HS-27A (cell line): Measurements from ENCODE around the gene STXBP5L.
"Not testable (repeated sequence)": the region's sequence is repeated elsewhere in the genome, so short reads cannot be mapped to it uniquely, and the experiment has no call there.

Experiments
- DNase-seq: peaks from one replicate; pipeline ENCODE4 v3.0.0-alpha.2; 2012; ENCODE audit warnings: low read depth, missing footprints

STXBP5L gene

DNA sequence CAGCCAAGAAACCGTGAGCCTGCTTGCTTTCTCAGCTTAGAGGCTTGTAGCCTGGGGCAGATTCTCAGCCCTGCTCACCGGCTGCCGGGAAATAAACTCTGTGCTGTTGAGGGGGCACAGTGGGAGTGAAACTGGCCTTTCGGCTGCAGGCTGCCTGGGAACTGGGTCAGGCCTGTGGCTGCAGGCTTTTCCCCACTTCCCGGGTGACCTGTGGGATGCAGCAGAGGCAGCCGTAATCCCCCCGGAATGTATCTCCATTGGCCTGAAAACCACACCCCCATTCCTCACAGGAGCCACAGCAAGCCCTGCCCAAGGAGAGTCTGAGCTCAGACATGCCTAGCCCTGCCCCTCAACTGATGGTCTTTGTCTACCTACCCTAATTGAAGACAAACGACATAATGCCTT, 110.9 kb downstream of the STXBP5L start:
- DNase-seq = no peak

DNA sequence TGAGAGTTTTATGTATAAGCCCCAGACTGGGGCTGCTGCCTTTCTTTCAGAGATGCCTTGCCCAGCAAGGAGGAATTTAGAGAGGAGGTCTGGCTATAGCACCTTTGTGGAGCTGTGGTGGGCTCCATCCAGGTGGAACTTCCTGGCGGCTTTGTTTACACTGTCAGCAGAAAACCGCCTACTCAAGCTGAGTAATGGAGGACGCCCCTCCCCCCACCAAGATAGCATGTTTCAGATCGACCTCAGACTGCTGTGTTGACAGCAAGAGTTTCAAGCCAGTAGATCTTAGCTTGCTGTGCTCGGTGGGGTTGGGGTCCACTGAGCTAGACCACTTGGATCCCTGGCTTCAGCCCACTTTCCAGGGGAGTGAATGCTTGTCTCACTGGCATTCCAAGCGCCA, 155.6 kb downstream of the STXBP5L start:
- no peak for DNase-seq

DNA sequence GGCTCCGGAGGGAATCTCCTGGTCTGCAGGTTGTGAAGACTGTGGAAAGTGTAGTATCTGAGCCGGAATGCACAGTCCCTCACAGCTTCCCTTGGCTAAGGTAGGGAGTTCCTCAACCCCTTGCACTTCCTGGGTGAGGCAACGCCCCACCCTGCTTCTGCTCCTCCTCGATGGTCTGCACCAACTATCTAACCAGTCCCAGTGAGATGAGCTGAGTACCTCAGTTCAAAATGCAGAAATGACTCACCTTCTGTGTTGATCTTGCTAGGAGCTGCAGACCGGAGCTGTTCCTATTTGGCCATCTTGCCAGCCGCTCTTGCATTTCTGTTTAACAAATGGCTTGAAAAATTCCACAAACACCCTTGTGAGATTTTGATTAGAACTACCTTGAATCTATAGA, 156.1 kb downstream of the STXBP5L start:
- no peak for DNase-seq

DNA sequence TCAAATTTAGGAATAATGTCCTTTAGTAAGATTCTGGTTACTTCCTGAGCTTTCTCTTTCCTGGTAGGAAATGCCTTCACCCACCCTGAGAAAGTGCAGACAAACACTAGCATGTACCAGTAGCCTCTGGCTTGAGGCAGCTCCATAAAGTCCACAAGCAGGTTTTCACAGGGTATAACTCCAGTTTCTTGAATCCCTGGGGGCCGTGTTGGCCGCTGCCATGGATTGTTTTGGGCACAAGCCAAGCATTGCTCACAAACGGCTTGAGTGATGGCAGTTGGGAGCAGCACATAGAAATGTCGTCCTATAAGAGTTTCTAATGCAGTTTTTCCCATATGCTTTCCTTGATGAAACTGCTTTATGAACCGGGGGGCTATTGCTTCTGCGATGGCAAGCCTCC, 164.1 kb downstream of the STXBP5L start:
- peak; percentile 1 for DNase-seq

DNA sequence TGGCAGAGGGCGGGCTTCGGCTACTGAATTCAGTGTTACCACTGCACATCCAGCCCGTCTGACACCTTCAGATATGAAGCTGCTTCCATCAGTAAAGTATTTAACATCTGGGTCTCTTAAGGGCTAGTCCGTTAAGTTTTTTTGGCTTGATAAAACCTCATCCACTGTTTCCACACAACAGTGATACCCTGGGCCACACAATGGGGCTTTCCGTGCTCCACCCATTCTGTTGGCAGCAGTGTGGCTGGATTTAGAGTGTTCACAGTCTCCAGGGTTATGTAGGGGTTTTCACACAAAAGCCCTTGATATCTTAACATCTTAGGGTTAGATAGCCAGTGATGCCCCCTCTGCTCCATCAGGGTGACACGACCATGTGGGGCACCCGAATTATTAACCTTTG, 165.0 kb downstream of the STXBP5L start:
- no peak for DNase-seq

DNA sequence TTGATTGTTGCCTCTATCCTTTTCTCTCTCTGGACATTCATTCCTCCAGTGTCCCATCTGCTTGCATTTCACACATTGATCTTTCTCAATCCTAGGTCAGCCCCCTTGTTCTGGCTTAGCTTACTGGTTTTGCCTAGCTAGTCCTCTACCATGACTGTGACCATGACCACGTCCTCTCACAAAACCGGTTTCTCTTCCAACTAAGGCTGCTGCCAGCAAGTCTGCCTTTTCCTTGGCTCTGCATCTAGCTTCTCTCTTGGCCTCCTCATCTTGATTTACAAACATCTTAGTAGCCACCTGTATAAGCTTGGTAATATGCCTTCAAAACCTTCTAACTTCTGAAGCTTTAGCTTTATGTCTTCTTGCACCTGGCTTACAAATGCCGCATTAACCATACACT, 167.2 kb downstream of the STXBP5L start:
- DNase-seq = no peak

DNA sequence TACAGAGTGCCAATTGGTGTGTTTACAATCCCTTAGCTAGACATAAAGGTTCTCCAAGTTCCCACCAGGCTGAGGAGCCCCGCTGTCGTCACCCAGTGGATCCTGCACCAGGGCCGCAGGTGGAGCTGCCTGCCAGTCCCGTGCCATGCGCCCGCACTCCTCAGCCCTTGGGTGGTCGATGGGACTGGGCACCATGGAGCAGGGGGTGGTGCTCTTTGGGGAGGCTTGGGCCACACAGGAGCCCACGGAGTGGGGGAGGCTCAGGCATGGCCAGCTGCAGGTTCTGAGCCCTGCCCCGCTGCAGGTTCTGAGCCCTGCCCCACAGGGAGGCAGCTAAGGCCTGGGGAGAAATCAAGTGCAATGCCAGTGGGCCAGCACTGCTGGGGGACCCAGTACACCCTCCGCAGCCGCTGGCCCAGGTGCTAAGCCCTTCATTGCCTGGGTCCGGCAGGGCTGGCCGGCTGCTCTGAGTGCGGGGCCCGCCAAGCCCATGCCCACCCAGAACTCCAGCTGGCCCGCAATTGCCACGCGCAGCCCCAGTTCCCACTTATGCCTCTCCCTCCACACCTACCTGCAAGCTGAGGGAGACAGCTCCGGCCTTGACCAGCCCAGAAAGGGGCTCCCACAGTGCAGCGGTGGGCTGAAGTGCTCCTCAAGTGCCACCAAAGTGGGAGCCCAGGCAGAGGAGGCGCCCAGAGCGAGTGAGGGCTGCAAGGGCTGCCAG, 170.5 kb downstream of the STXBP5L start:
- DNase-seq = not testable (repeated sequence)

DNA sequence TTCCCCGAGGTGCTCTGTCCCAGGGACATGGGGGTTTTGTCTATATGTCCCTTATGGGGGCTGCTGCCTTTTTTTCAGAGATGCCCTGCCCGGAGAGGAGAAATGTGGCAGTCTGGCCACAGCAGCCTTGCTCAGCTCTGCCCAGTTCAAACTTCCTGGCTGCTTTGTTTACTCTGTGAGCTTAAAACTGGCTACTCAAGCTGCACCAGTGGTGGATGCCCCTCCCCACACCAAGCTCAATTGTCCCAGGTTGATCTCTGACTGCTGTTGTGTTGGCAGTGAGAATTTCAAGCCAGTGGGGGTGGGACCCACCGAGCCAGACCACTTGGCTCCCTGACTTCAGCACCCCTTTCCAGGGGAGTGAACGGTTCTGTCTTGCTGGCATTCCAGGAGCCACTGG, 188.9 kb downstream of the STXBP5L start:
- no peak for DNase-seq

DNA sequence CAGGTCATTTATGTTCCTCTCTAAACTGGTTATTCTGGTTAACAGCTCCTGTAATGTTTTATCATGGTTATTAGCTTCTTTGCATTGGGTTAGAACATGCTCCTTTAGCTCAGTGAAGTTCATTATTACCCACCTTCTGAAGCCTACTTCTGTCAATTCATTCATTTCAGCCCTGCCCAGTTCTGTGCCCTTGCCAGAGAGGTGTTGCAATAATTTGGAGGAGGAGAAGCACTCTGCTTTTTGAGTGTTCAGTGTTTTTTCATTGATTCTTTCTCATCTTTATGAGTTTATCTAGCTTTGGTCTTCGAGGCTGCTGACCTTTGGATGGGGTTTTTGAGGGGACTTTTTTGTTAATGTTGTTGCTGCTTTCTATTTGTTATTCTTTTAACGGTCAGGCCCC, 203.1 kb downstream of the STXBP5L start:
- DNase-seq = not testable (repeated sequence)

DNA sequence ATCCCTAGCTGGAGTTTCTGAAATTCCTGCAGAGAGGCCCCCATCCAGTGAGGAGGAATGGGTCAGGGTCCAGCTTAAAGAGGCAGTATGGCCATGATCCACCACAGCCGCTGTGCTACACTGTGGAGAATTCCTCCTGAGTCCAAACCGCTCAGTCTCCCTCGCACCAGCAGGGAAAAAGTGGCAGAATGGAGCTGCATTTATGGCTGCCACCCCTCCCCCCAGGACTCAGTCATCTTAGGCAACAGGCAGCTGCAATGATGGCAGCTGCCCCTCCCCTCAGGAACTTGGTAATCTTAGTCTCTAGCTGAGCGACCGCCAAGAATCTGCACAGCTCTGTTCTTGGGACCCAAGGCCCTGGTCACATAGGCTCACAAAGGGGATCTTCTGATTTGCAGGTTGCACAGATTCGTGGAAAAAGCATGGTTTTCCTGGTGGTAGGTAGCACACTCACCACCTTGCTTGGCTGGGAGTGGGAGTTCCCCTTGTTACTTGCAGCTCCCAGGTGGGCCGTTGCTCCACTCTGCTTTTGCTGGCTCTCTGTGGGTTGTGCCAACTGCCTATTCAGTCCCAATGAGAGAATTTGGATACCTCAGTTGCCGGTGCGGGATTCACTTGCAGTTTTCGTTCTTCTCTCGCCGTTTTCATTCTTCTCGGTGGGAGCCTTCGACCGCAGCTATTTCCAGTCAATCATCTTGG, 204.1 kb downstream of the STXBP5L start:
- no peak for DNase-seq

DNA sequence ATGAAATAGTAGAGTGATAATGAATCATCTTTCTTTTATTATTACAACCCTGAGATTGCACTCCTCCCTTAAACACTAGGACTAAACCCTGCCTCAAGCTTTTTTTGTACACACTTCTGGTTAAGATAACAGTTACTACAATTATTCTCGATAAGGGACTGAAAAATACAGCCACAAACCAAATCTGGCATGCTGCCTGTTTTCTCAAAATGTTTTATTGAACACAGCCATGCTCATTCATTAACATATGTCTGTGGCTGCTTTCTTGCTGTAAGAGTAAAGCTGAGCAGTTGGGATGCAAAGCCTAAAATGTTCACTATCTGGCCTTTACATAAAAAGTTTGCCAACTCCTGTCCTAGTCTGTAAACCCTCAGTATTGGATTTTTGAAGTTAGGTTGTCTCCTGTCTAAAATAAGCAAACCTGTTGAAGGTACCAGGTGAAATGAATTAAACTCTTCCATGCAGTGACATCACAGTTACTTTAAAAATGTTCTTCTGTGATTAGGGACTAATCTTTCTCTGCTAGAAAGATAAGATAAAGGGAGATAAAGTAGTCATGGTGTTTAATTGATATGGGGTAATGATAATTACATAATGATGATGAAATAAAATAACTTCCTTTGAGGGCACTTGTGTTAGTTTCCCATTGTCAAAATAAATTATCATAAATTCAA, 218.2 kb downstream of the STXBP5L start:
- no peak for DNase-seq

DNA sequence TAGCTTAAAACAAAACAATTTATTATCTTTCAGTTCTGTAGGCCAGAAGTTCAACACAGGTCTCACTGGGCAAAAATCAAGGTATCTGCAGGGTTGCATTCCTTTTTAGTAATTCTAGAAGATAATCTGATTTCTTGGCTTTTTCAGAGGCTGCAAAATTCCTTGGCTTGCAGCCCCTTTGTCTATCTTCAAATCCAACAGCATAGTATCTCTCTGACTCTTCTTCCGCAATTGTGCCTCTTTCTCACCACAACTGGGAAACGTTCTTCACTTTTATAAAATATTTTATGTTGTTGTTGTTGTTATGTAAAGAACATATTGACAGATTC, 218.7 kb downstream of the STXBP5L start:
- no peak for DNase-seq

DNA sequence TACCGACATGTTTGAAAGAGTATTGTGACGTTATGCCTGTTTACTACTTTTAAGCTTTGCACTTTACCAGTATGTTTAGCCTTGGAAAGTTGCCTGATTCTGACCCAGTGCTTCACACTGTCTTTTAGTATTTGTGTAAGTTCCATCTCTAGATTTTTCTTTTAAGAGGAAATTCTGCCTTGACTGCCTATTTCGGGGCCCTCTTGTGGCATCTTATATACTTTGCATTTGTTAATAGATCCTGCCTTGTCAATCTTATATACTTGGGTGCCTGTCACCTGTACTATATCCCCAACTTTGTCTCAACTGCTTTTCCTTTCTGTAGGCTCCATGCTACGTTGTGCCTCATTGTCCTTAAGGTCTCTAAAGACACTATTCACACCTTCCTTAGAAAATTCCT, 244.6 kb downstream of the STXBP5L start:
- DNase-seq = no peak

DNA sequence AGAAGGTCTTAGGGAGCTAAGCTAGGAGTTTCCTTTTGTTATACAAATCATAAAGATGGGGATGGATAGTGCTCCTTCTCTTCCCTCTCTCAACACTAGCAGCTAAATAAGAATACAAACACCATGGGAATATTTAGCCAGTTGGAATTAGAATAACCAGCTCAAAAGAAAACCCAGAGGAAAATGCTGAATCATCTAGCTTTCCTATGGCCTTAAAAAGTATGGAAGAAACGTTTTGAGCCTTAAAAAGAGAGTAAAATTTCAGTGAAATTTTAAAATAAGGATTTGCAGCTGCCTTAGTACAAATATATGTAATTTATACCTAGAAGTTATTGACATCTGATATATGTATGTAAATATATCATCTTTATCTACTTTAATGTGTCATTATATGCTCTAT, 245.8 kb downstream of the STXBP5L start:
- no peak for DNase-seq

DNA sequence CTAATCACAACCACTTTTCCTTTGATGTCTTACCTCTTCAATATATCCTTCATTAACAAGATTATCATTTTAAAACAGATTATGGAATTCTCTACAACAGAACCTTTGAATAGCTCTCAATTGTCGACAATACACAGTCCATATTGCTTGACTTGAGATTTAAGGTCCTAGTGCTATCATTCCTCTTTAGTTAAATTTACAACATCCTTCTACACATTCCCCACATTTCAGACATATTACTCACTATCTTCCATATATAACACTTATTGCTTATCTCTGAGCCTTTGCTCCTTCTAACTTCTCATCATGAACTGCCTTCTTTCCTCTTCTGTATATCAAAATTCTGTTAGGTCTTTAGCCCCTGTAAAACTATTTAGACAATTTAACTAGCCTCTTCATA, 247.0 kb downstream of the STXBP5L start:
- DNase-seq = peak; percentile 23

DNA sequence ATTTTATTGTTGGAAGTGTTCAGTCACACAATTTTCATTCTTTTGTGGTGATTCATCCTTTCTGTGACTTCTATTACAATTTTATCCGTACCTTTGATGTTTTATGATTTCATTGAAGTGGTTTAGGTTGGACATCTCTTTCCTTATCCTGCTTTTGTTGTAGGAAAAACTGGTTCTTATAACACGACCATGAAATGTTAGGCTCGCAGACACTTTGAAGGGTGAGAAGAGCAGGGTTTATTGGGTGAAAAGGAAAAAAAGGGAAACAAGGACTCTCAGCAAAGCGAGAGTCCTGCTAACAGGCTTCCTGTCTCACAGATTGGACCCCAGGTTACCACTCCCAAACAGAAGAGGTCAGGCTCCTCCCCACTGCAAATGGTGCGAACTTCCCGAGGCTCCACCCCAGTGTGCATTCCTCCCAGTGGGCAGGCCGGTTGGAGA, 257.4 kb downstream of the STXBP5L start:
- DNase-seq = no peak

DNA sequence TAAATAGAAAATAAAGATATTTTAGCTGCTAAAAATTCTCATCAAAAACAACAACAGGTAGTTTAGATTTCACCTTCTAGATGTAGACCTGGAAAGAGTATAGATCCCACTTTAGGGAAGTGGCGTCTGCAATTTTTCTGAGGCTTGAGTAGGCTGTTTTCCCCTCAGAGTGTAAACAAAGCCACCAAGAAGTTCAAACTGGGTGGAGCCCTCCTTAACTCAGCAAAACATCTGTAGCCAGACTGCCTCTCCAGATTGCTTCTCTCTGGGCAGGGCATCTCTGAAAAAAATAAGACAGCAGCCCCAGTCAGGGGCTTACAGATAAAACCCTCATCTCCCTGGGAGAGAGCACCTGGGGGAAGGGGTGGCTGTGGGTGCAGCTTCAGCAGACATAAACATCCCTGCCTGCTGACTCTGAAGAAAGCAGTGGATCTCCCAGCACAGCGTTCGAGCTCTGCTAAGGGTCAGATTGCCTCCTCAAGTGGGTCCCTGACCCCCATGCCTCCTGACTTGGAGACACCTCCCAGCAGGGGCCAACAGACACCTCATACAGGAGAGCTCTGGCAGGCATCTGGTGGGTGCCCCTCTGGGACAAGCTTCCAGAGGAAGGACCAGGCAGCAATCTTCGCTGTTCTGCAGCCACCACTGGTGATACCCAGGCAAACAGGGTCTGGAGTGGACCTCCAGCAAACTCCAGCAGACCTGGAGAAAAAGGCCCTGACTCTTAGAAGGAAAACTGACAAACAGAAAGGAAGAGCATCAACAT, 259.6 kb downstream of the STXBP5L start:
- no peak for DNase-seq

DNA sequence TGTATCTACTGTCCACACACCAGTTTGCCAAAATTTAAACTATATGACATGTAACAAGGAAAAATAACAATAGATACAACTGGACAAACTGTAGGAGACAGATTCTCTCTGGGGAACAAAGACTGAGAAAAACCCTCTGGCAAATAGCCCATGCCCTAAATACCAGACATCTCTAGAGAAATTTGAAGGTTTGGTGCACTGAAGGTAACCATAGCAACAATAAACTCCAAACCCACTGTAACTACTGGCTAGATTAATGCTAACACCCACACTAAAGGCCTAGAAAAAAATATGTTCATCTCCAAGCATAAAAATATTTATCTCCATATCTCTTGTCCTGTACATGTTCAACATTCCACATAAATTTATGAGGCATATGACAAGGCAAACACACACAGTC, 267.1 kb downstream of the STXBP5L start:
- no peak for DNase-seq

DNA sequence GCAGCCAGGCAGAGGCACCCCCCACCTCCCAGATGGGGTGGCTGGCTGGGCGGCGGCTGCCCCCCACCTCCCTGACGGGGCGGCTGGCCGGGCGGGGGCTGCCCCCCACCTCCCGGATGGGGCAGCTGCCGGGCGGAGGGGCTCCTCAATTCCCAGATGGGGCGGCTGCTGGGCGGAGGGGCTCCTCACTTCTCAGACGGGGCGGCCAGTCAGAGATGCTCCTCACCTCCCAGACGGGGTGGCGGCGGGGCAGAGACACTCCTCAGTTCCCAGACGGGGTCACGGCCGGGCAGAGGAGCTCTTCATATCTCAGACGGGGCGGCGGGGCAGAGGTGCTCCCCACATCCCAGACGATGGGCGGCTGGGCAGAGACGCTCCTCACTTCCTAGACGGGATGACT, 282.6 kb downstream of the STXBP5L start:
- not testable (repeated sequence) for DNase-seq

DNA sequence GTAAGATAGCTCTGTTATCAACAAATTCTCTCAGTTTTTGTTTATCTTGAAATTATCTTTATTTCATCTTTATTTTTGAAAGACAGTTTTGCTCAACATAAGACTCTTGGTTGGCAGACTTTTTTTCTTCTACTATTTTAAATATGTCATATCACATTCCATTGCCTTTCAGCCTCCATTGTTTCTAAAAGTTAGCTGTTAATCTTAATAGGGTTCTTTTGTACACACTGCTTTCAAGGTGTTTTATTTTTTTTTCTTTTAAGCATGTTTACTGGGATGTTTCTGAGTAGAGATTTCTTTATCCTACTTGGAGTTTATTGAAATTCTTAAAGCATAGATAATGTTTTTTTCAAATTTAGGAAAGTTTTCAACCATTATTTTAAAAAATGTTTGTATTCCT, 294.6 kb downstream of the STXBP5L start:
- no peak for DNase-seq

DNA sequence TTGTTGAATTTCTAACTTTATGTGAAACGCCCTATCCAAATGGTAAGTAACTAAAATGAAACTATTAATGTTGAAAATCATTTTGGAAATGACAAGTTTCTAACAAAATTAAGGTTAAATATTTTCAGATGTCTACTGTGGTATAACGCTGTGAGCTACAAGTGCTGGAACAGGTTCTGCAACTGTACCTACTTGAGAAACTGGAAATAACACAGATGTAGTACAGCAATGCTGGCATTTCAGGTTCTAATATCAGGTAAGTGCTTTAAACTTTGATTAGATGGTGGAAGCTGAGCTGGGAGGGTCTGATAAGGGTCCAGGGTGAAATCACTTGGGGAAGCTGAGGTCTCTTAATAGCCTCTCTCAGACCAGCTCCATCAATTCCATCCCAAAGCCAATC, 315.1 kb downstream of the STXBP5L start:
- DNase-seq = no peak

DNA sequence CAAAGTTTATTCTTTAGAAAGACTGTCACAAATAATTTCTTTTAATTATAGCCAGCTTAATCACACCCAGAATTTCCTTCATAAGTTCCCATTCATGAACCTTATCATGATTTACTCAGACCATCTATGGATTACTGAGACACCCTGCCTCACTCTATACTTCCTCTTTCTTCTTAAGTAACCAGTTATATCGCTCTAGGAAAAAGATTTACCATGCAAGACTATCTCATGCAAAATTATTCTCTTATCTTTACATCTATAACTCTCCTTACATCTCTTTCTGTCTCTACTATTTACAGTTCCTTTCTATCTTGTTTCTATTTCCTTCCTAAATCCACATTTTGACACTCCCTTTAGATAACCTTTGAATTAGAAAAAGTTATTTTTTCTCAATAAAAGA, 321.0 kb downstream of the STXBP5L start:
- DNase-seq = no peak

DNA sequence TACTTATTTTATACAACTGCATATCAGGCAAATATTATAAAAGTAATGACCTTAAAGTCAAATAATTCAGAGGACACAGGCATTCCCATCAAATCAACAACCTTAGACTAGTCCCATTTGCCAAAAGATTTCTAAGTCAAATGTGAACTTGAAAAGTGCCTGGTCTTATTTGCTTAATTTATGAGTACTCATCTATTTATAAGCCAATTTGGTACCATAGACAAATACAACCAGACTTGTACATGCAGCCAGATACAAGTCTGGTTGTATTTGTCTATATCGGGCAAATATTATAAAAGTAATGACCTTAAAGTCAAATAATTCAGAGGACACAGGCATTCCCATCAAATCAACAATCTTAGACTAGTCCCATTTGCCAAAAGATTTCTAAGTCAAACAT, 322.2 kb downstream of the STXBP5L start:
- DNase-seq = not testable (repeated sequence)
